Ishikawa (cell line): ENCODE results near the gene RARB.

Source experiments
- CEBPB ChIP-seq: IDR thresholded peaks from 2 replicates; pipeline ENCODE4 v1.6.1; 2012
- CREB1 ChIP-seq: IDR thresholded peaks from 2 replicates; pipeline ENCODE4 v1.6.1; 2012; ENCODE audit warnings: low read depth
- EGR1 ChIP-seq: IDR thresholded peaks from 2 replicates; pipeline ENCODE4 v1.6.1; 2012
- EP300 ChIP-seq: IDR thresholded peaks from 2 replicates; pipeline ENCODE4 v1.6.1; 2012; ENCODE audit warnings: borderline replicate concordance
- FOXM1 ChIP-seq: IDR thresholded peaks from 2 replicates; pipeline ENCODE4 v1.6.1; 2012; ENCODE audit warnings: low read depth, borderline replicate concordance
- NFIC ChIP-seq: IDR thresholded peaks from 2 replicates; pipeline ENCODE4 v1.6.1; 2012
- RAD21 ChIP-seq: IDR thresholded peaks from 2 replicates; pipeline ENCODE4 v1.6.1; 2012; ENCODE audit warnings: low read depth
- TAF1 ChIP-seq: IDR thresholded peaks from 2 replicates; pipeline ENCODE4 v1.6.1; 2012; ENCODE audit warnings: low read depth, mild to moderate bottlenecking
- TCF12 ChIP-seq: IDR thresholded peaks from 2 replicates; pipeline ENCODE4 v1.6.1; 2012; ENCODE audit warnings: low read depth
- TEAD4 ChIP-seq: IDR thresholded peaks from 2 replicates; pipeline ENCODE4 v1.6.1; 2012
- YY1 ChIP-seq: IDR thresholded peaks from 2 replicates; pipeline ENCODE4 v1.6.1; 2012; ENCODE audit warnings: low read depth
- ZBTB7A ChIP-seq: IDR thresholded peaks from 2 replicates; pipeline ENCODE4 v1.6.1; 2012; ENCODE audit warnings: low read depth
- TF ChIP-seq, protein P1 (sequence below): IDR thresholded peaks from 2 replicates; pipeline ENCODE4 v1.6.1; 2012; ENCODE audit warnings: low read depth, mild to moderate bottlenecking
- TF ChIP-seq, protein P2 (sequence below): IDR thresholded peaks from 2 replicates; pipeline ENCODE4 v1.6.1; 2012
- TF ChIP-seq, protein P3 (sequence below): IDR thresholded peaks from 2 replicates; pipeline ENCODE4 v1.6.1; 2012

Gene RARB

DNA sequence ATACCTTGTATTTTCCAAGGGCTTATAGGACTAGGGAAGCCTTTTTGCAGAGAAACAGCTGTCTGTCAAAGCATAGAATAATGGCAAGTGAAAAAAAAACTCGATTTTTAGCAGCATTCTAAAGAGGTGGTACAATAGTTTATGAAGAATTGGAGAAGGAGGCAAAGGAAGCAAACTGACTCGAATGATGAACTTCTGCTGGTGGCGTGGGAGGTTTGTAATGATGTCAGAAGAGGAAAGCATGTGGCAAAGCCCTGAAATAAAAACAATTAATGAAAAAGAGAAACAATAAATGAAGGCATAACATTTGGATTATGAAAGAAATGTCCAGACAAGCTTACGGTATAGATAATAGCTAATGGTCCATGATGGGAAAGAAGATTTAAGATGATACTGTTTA, 77.5 kb downstream of the RARB start:
- no peak for TF ChIP-seq YY1
- TF ChIP-seq FOXM1: no peak
- TF ChIP-seq TEAD4: no peak
- TF ChIP-seq NFIC: no peak
- TF ChIP-seq CREB1: no peak
- TF ChIP-seq, protein P1, sequence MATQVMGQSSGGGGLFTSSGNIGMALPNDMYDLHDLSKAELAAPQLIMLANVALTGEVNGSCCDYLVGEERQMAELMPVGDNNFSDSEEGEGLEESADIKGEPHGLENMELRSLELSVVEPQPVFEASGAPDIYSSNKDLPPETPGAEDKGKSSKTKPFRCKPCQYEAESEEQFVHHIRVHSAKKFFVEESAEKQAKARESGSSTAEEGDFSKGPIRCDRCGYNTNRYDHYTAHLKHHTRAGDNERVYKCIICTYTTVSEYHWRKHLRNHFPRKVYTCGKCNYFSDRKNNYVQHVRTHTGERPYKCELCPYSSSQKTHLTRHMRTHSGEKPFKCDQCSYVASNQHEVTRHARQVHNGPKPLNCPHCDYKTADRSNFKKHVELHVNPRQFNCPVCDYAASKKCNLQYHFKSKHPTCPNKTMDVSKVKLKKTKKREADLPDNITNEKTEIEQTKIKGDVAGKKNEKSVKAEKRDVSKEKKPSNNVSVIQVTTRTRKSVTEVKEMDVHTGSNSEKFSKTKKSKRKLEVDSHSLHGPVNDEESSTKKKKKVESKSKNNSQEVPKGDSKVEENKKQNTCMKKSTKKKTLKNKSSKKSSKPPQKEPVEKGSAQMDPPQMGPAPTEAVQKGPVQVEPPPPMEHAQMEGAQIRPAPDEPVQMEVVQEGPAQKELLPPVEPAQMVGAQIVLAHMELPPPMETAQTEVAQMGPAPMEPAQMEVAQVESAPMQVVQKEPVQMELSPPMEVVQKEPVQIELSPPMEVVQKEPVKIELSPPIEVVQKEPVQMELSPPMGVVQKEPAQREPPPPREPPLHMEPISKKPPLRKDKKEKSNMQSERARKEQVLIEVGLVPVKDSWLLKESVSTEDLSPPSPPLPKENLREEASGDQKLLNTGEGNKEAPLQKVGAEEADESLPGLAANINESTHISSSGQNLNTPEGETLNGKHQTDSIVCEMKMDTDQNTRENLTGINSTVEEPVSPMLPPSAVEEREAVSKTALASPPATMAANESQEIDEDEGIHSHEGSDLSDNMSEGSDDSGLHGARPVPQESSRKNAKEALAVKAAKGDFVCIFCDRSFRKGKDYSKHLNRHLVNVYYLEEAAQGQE: no peak
- TF ChIP-seq, protein P2, sequence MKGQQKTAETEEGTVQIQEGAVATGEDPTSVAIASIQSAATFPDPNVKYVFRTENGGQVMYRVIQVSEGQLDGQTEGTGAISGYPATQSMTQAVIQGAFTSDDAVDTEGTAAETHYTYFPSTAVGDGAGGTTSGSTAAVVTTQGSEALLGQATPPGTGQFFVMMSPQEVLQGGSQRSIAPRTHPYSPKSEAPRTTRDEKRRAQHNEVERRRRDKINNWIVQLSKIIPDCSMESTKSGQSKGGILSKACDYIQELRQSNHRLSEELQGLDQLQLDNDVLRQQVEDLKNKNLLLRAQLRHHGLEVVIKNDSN: no peak
- no peak for TF ChIP-seq TAF1
- TF ChIP-seq, protein P3, sequence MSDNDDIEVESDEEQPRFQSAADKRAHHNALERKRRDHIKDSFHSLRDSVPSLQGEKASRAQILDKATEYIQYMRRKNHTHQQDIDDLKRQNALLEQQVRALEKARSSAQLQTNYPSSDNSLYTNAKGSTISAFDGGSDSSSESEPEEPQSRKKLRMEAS: no peak
- no peak for TF ChIP-seq TCF12
- TF ChIP-seq RAD21: no peak
- no peak for TF ChIP-seq ZBTB7A
- no peak for TF ChIP-seq EP300
- TF ChIP-seq CEBPB: no peak
- no peak for TF ChIP-seq EGR1

- TF ChIP-seq TAF1: no peak
- no peak for TF ChIP-seq YY1
- TF ChIP-seq, protein P1: no peak
- TF ChIP-seq, protein P3: no peak
- TF ChIP-seq EGR1: no peak
- no peak for TF ChIP-seq RAD21
- no peak for TF ChIP-seq FOXM1
- no peak for TF ChIP-seq EP300
- TF ChIP-seq CREB1: no peak
- TF ChIP-seq NFIC: no peak
These were observed 79.7 kb downstream of the RARB start for GRCh38 chr3:25507811-25508210.

GRCh38 chr3:25508433-25508832, 80.4 kb downstream of the RARB start:
- no peak for TF ChIP-seq TEAD4
- TF ChIP-seq CEBPB: no peak
- no peak for TF ChIP-seq CREB1
- TF ChIP-seq, protein P3: no peak
- TF ChIP-seq FOXM1: no peak
- TF ChIP-seq NFIC: no peak
- no peak for TF ChIP-seq TAF1
- TF ChIP-seq TCF12: no peak
- TF ChIP-seq, protein P2: no peak
- TF ChIP-seq ZBTB7A: no peak

DNA sequence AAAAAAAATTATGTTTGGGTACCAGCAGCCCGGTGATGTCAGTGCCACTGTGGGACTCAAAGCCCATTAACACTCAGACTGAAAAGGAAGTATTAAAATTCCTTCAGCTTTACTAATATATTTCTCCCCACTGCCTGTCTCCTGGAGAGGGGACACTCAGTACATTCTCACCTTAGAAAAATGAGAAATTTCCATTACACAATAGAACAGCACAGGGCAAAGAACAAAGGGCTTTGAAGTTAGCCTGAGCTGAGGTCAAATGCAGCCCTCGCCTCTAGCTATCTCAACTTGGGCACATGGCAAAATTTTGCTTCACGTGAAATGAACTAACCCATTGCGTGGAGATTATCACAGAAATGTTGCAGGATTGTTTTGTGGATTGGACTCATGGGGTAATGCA, 80.8 kb downstream of the RARB start:
- no peak for TF ChIP-seq TCF12
- TF ChIP-seq TEAD4: no peak
- peak; percentile 32; the same call in 1 of the 2 replicates for TF ChIP-seq EP300

- TF ChIP-seq ZBTB7A (no peak), TEAD4 (no peak), YY1 (no peak), TAF1 (no peak), CEBPB (no peak), CREB1 (no peak), TCF12 (no peak), NFIC (no peak)
- TF ChIP-seq, protein P2: no peak
- TF ChIP-seq, protein P1: no peak
- TF ChIP-seq, protein P3: no peak
These were observed 82.7 kb downstream of the RARB start for GRCh38 chr3:25510797-25511196.
